GM10266 (cell line): ENCODE data around the gene ABCB11.

Experiments
- DNase-seq: peaks from one replicate; pipeline ENCODE4 v3.0.0; 2012; ENCODE audit errors: extremely low spot score
- CTCF ChIP-seq: IDR thresholded peaks from 2 replicates; pipeline ENCODE4 v1.5.1; 2012; ENCODE audit warnings: mild to moderate bottlenecking, low read depth; ENCODE audit not compliant: control insufficient read depth, insufficient read depth; ENCODE audit errors: missing control alignments

Gene ABCB11

GRCh38 chr2:168999668-169000213, 31.4 kb downstream of the ABCB11 start:
- no peak for TF ChIP-seq CTCF

GRCh38 chr2:168998609-168999211, 32.4 kb downstream of the ABCB11 start:
- no peak for DNase-seq
- TF ChIP-seq CTCF, result no peak

More at GRCh38 chr2:168999668-169000213, 31.4 kb downstream of the ABCB11 start:
- no peak for DNase-seq

DNA sequence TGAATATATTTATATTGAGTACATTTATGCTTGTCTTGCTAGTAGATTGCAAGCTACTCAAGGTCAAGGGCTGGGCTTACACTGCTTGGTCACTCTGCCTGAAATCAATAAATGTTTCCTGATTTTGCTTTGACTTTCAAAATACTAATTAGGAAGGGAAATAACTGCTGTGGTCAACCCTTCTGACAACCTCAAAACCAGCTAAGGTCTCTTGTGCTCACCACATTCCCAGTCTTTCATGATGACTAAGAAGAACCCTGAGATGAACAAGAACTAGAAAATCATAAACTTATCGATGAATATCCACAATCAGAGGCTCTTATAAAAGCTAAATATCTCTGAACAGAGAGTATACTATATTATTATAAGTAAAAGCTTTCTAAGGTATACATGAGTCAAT, 33.3 kb downstream of the ABCB11 start:
- no peak for TF ChIP-seq CTCF
- DNase-seq, result no peak

- TF ChIP-seq CTCF, result no peak
- no peak for DNase-seq
Measured at GRCh38 chr2:168997118-168997521, 34.0 kb downstream of the ABCB11 start.

DNA sequence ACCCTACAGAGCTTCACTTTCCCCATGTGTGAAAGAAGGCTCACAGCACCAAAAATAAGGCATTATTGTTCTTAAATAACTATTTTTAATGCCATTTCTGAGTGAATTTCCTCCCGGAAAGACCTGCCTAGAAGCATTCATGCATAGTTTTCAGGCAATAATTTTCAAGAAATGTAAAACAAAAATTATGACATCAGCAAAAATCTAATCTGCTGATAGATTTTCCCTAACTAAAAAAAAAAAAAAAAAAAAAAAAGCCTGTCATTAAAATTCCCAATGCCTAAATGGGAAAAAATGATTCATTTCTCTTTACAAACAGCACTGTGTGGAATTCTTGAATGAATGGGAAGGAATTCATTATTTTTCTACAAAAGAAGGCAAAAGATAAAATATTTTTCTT, 35.4 kb downstream of the ABCB11 start:
- no peak for TF ChIP-seq CTCF
- no peak for DNase-seq

- no peak for TF ChIP-seq CTCF
- DNase-seq, result no peak
Measured at GRCh38 chr2:168993538-168993937, 37.6 kb downstream of the ABCB11 start.

DNA sequence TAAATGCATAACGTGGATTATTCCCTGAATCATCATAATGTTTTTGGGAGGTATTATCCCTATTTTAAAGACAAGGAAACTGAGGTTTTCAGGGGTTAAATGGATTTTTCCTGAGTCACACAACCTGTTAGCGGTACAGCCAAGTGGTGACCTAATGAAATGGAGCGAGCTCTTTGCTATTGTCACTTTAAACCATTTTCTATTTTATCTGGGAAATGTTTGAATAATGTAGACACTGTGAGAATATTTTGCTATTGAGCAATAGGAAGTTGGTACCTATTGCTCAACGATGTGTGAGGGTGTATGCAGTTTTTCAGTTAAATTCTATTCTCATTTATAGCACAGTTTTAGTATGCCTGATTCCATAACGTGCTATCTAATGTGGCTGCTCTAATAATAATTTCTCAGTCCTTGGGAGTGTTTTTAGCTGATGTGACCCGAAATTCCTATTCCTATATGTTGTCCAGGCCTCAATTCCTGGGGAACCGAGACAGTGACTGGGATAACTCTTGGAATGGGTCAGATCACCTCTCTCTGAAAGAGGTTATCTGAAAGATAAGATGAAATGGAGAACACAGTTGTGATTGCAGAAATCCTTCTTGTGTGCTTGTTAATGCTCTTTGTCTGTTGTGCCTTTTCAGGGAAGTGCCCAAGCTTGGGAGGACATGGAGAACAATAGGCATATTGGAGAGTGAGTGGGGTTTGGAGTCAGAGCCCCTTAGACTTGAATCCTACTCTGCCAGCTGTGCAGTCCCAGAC, 38.4 kb downstream of the ABCB11 start:
- TF ChIP-seq CTCF, result no peak
- no peak for DNase-seq
